ENCODE measurements around the gene TMEM183A.
"Not testable (repeated sequence)": the region's sequence is repeated elsewhere in the genome, so short reads cannot be mapped to it uniquely, and the experiment has no call there.

TMEM183A gene, protein sequence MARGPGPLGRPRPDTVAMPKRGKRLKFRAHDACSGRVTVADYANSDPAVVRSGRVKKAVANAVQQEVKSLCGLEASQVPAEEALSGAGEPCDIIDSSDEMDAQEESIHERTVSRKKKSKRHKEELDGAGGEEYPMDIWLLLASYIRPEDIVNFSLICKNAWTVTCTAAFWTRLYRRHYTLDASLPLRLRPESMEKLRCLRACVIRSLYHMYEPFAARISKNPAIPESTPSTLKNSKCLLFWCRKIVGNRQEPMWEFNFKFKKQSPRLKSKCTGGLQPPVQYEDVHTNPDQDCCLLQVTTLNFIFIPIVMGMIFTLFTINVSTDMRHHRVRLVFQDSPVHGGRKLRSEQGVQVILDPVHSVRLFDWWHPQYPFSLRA

DNA sequence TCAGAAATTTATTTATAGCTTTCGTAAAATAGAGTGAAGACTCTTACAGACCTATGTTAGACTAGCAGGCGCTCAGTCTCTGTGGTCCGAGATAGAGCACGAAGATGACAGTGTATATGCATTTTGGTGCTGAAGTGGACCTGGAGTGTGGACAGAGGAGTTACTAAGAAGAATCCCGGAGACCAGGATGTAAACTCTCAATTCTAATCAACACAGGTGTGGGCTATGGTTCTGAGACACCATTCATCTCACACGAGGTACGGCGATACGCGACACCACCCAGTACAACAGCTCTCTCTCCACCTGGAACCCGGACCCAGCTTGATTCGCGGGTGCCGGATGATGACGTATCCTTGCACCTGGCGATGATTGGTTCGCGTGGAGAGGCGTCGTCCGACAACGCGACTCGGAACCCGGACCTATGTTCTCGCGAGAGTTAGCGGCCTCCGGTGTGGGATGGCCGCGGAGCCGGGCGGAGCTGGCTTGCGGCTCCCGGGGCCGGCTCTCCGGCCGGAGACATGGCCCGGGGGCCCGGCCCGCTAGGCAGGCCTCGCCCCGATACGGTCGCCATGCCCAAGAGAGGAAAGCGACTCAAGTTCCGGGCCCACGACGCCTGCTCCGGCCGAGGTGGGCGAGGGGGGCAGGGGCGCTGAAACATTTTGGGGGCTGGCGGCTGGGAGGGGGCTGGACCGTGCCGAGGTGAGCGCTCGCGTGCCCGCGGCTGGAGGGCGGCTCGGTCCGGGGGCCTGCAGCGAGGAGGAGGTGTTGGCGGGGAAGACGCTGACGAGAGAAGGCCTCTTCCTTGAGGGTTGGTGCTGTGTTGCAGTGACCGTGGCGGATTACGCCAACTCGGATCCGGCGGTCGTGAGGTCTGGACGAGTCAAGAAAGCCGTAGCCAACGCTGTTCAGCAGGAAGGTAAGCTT is at the start of gene TMEM183A:
Gene TMEM183A, plus strand, starts transcription at position 427 of the 924 bp plus-strand sequence. Its CDS starts 92 bp downstream, at position 519.
- DNase-seq = peak; percentile 96

DNA sequence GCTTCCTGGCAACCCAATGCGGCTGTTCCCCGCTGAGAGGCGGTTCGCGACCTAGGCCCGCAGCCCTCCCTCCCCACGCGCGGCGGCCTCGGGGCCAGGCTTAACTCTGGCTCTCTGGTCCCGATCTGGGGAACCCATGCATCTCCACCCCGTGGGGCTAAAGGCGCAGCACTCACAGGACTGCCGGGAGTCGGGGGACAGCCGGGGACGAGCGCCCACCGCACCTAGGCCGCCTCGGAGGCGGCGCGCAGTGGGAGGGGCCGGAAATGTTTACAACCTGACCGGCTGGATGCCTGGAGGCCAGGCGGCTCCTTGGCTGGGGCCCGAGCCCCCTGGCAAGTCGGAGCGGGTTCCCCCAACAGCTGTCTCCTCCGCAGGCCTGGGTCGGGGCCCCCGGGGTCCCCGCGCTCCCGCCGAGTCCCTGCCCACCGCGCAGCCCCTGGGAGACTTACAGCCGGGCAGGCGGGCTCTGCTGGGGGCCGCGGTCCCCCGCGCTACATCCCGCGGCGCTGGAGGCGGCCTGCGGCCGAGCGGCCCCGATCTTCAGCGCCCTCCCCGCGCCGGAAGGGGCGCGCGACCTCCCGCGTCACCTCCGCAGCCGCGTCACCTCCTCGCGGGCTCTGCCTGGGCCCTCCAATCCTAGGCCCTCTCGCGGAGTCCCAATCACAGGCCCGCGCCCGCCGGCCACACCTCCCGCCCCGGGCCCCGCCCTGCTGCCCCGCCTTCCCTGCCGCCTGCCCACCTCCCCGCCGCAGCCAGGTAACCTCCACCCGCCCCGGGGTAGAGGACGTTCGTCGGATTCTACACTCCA is 49.2 kb upstream of the TMEM183A start, which contains the start of gene ADIPOR1:
Gene ADIPOR1, minus strand, starts transcription at position 580 of the 811 bp plus-strand sequence. CDS start 7,242 bp downstream, outside the sequence.
- peak; percentile 84 for DNase-seq

DNA sequence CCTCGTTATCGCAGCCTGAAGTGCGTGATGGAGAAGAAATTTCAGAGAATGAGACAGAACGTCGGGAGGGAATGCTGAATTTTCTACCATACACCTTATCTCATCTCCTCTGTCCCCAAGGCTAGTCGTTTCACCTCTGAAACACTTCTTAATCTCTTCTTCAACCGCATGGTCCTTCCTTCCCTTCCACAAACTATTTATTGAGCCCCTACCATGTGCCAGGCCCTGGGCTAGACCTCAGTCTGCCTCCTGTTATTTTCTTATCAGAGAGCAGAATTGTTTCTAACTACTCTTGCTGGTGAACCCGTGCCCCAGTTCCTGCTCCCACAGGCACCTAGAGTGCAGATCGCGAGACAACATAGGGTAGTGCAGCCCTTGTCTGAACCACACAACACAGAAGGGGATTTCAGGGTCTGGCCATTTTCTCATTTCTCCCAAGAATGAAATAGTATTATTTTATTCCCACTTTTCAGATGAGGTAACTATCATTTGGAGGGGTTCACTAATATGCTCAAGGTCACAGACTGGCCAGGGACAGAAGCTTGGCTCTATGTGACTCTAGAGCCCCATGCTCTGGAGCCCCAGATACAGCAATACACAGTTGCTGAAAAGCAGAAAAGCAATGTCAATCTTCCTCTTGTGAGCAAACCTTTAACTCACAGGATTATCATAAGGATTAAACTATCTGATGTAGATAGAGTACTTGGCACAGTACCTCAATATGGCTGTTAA is 48.5 kb upstream of the TMEM183A start:
- no peak for DNase-seq

DNA sequence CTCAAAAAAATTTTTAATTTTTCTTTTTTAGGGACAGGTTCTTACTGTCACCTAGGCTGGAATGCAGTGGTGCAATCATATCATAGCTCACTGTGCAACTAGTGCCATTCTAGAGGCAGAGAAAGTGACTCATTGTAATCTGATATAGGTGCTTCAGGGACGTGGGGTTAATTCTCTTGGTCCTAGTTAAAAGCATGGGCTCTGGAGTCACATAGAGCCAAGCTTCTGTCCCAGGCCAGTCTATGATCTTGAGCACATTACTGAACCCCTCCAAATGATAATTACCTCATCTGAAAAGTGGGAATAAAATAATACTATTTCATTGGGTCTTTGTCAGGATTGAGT is 47.9 kb upstream of the TMEM183A start:
- no peak for DNase-seq

DNA sequence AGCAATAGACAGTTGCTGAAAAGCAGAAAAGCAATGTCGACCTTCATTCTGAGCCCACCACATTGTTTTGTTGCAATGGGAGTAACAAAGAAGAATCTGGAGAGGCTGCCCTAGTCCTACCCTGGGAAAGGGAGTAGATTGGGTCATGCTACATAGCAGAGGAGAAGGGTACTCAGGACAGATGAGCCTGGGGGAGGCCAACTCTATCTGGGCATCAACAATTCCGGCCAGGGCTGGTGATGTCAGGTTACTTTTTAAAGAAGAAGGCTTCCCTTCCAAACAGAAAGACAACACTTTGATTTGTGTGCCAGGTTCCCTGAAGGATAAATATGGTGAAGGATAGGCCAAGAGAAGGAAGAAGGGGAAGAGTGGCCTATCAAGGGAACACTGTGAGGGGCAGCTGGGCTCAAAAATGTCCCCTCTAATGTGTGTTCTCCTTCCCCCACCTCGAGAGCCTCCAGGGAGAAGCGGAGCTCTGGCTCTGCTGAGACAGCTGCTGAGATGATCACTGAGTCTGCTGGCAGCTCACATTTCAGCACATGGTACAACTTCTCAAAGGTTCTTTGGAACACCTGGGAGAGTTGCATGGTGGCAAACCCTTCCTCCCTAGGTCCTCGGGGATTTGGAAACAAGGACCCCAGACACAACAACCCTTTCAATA is 45.8 kb upstream of the TMEM183A start:
- no peak for DNase-seq

DNA sequence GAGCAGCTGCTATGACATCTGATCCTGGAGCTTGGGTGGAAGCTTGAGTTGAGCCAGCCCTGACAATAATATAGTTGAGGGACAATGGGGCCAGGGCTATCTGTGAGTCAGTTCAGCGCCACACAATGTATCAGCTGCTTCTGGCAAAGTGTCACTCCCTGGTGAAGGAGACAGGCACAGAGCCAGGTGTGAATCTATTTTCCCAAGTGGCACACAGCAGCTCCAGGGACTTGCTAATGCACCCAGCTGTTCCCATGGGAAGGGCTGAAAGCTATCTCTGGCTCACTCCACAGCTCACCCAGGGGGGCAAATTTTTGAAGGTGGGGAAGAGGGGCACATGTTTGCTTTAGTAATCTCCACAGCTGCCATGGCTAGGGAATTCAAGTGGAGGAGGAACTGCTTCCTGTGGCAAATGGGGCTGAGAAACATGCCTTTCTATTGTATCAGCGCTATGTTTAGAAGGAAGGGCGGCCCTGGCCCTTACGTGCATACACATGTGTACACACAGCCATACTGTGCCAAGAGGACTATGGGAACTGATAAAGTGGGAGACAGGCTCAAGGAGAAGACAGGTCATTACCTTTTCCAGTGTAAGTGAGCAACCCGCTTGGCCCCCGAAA is 42.3 kb upstream of the TMEM183A start:
- peak; percentile 96 for DNase-seq

DNA sequence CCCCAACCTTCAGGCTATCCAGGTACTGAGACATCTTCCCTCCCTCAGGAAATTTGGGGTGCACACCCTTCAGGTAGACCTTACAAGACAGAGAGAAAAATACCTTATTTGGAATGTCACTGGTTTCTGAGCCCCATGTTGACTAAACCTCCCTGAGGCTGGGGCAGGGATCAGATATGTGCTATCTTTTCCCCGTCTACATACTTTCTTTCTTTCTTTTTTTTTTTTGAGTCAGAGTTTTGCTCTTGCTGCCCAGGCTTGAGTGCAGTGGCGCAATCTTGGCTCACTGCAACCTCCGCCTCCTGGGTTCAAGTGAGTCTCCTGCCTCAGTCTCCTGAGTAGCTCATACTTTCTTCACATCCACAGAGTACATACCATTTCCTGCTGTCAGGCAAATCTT is 41.8 kb upstream of the TMEM183A start:
- DNase-seq = no peak

DNA sequence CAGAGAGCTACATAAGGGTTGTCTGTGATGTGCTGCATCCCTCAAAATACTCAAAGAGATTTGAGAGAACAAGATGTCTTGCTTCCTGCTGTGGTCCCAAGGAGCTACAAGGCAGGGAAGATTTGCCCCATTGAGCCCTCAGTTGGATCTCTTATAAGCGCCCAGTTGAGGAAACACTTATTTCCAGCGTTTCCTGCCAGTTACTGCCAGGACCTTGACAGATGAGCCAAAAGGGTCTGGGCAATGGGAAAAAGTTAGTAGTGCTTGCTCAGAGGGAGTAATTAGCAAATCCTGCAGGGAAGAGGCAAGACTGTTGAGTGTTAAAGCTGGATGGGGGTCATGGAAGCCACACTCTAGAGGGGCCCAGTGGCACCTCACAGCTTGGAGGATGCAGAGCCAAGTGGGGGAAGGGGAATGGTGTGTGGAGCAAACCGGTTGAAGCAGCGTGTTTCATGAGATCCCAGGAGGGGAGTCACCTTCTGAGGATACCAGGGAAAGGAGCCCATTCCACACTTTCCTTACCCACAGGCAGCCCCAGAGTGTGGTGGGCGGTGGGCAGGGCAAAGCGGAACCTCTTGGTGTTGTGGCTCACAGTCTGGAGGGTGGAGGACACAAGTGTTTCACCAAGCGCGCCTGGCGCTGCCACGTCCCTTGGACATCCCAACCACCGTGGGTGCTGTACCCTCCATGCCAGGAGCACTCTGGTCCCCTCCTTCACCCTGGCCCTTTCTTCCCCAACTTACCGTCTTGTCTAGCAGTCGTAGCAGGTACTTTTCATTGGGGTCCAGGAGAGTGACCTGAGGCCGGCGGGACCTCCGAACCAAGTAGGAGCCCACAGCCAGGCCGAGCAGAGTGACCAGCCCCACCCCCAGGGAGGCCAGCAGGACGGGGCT is 40.9 kb upstream of the TMEM183A start:
- no peak for DNase-seq

DNA sequence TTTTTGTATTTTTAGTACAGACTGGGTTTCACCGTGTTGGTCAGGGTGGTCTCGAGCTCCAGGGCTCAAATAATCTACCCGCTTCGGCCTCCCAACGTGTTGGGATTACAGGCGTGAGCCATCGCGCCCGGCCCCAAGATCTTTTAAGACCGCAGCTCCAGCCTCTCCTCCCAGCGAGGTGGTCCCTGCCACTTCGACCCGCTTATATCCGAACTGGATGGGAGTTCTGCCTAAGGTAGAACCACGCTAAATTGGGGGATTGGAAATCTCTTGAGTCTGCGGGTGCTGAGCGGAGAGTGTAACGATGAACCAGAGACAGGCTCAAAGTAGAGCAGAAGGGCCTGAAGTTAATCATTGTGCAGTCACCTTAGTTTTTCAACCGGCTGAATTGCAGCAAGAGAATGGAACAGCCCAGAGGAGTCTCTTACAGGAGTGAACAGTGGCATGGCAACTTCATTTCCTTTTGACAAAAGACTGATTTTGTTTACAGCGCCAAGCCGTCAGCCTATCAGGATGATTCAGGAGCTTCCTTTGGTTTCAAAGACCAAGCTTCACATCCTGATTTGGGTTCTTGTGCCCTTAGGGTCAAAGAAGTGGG is 39.4 kb upstream of the TMEM183A start:
- DNase-seq = peak; percentile 6

DNA sequence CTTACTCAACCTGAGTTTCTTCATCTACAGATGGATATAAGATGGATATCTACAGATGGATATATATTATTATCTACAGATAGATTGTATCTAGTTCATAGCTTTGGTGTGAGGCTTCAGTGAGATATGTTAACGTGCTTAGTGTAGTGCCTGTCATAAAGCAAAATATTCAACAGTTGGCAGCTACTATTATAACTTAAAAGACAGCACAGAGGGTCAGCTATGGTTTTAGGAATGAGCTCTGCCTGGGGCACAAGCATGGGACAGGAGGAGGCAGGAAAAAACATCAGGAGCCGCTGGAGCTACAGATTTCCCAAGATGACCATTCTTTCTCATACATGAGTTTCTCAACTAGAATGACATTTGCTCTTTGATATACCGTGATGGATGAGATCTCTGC is 38.8 kb upstream of the TMEM183A start:
- DNase-seq = no peak

DNA sequence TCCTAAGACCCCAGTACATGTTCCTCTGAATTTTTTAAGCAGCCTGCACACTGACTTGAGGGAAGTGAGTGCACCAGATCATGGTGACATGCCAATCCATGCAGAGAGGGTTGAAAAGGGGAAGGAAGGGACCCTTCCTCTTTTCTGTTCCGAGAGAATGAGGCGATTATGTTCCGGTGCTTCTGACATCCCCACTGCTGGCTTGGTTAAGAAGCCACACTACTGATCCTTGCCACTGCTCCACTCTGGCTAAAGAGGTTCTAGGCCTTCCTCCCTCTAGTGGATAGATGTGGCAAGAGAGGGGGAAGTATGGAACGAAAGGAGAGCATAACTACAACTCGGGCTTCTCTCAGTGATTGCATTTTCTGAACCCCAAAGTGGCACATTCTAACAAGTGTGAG is 38.3 kb upstream of the TMEM183A start:
- DNase-seq = no peak

DNA sequence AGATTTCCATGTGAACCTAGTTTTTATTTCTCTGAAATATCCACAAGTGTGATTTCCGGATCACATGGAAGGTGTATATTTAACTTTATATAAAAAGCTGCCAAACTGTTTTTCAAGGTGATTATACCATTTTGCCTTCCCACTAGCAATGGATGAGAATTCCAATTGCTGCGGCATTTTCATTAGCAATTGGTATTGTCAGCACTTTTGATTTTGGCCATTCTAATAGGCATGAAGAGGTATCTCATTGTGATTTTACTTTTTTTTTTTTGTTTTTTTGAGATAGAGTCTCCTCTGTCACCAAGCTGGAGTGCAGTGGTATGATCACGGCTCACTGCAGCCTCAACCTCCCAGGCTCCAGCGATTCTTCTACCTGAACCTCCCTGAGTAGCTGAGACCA is 35.1 kb upstream of the TMEM183A start:
- no peak for DNase-seq

DNA sequence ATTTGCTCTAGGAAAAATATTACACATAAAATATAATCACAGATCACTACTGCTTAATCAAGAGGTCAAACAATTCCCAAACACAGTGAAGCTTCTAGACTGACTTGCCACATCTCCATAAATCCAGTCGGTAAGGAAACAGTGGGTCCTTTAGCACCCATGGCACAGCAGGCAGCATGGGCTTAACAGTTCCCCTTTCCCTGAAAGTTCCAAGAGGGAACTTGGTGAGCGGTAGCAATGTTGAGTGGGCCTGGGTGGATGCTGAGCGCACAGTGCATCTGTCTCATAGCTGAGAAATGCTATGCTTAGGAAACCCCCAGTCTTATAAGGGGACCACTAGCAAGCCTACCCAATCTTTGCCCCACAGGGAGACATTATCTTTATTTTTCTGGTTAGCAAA is 32.3 kb upstream of the TMEM183A start:
- DNase-seq = no peak

DNA sequence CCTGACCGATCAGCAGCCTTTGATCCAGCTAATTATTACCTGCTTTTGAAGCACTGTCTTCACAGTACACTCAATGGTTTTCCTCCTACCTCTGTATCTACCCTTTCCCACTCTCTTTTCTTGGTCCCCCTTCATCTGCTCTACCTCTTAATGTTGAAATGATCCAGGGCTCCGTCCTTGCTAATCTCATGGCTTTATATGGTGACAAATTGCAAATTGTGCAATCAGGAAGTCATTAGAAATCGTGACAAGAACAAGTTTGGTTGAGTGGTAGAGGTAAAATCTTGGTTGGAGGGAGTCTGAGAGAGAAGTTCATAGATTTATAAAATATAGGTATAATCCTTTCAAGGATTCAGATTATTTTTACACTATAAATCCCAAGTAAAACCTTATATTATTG is 30.5 kb upstream of the TMEM183A start:
- DNase-seq = no peak

DNA sequence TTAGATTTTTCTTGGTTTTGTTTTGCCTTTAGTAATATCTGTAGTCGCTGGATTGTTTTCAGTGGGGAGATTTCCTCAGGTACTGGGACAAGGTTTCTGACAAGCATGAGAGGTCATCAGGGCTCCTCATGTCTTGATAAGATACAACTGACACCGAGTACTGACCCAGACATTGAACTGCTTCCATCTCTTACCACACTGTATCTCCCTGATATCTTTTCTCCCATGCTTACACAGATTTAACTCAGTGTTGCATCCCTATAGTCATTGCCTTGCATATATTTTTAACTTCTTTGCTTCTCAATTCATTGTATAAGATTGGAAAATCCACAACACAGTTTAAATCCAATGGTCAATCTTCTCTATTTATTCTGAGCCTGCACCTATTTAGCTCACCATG is 27.7 kb upstream of the TMEM183A start:
- DNase-seq = no peak

DNA sequence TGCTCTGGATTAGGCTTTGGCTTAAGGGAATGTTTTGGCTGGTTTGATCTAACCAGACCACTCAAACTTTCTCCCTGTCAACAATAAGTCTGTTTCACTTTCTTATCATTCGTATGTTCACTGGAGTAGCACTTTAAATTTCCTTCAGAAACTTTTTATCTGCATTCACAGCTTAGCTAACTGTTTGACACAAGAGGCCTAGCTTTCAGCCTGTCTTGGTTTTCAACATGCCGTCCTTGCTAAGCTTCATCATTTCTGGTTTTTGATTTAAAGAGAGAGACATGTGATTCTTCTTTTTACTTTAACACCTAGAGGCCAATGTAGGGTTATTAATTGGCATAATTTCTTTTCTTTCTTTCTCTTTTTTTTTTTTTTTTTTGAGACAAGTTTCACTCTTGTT is 25.2 kb upstream of the TMEM183A start:
- DNase-seq = no peak

DNA sequence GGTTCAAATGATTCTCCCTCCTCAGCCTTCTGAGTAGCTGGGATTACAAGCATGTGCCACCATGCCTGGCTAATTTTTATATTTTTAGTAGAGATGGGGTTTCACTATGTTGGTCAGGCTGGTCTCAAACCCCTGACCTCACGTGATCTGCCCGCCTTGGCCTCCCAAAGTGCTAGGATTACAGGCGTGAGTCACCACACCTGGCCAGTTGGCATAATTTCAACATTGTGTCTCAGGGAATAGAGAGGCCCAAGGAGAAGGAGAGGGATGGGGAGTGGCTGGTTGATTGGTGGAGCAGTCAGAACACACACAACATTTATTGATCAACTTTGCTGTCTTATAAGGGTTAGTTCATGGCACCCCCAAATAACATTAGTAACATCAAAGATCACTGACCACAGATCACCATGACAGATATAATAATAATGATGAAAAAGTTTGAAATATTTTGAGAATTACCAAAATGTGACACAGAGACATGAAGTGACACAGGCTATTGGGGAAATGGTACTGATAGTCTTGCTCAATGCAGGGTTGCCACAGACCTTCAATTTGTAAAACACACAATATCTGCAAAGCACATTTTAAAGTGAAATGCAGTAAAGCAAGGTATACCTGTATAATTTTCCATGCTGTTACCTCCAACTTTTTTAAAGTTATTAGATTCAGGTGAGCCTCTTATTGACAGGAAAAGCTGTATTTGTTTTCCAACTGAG is 24.3 kb upstream of the TMEM183A start:
- DNase-seq = no peak

DNA sequence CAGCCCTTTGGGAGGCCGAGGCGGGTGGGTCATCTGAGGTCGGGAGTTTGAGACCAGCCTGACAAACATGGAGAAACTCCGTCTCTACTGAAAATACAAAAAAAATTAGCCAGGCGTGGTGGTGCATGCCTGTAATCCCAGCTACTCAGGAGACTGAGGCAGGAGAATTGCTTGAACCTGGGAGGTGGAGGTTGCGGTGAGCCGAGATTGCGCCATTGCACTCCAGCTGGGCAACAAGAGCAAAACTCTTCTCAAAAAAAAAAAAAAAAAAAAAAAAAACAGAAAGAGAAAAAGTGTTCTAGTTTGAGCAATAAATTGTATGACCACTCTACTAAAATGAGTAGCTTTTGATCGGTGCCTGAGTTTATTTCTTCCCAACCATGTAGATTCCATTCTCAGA is 21.1 kb upstream of the TMEM183A start:
- DNase-seq = not testable (repeated sequence)

DNA sequence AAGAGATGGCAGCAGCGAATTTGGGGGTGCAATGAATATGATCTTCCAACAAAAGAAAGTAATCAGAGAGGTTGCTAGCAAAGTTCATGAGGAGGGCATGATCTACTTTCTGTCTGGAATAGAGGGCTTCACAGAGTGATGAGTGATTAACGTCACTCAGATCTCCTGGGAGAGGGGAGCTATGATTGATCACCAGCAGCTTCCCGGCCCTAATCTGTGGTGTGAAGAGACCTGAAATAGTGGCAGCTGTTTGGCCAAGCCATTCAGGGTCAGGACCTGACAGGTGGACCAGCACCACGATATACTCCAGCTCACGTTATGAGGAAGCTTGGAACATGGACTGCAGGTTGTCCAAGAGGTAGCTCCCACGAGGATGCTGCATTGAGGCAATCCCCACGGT is 19.9 kb upstream of the TMEM183A start:
- no peak for DNase-seq
